ENCODE results near the gene FADS1. TPM values are rescaled to one million over a fixed set of nuclear protein-coding genes. Genes with fewer than 3 reads are reported as not detected.

Gene FADS1
- total RNA-seq, 1 experiment from 2014 or later: 150 TPM

GRCh38 chr11:61864814-61865775 lies 48.3 kb upstream of the FADS1 start:
- ChIA-PET CTCF (interaction anchor here (0.5 kb wide), 1 partner anchor 509 kb away, joined by 3 read pairs; no protein-coding TSS in a partner anchor), POLR2A (ENCODE audit: unreplicated experiment) (interaction anchor here (0.6 kb wide), 1 partner anchor 63 kb away, joined by 12 read pairs; no protein-coding TSS in a partner anchor)
- Histone ChIP-seq H3K36me3 (ENCODE audit: low read depth) (no peaks in the 10 kb centered on the region; the same call in 1 of the 2 replicates), H3K27me3 (ENCODE audit: insufficient read depth, low read depth) (no peaks in the 10 kb centered on the region), H3K4me2 (no peak overlapping the region), H3K4me1 (replicated peaks; ENCODE audit: insufficient read depth) (no peaks in the 10 kb centered on the region), H3K9me2 (ENCODE audit: insufficient read depth) (no peaks in the 10 kb centered on the region), H3F3A (ENCODE audit: insufficient read depth, low read depth) (no peaks in the 10 kb centered on the region), H3K9me3 (ENCODE audit: insufficient read depth, low read depth) (no peaks in the 10 kb centered on the region), H3K79me2 (ENCODE audit: low read depth) (no peaks in the 10 kb centered on the region), H4K20me1 (ENCODE audit: insufficient read depth) (no peaks in the 10 kb centered on the region), H3K27ac (no peak overlapping the region), H2AFZ (no peak overlapping the region), H3K4me3 (no peak overlapping the region)
- intact Hi-C loops (cut with micrococcal nuclease; ENCODE audit: unreplicated experiment): loop anchor here (10.0 kb wide), 1 partner anchor 940 kb away; the partner anchor contains the start of gene TMEM132A
- TF ChIP-seq EZH2 (IDR thresholded peaks at IDR 0.05; ENCODE audit: low read depth): no peak
- no peak for TF ChIP-seq CTCF (conservative IDR thresholded peaks at IDR 0.05)
- BruUV-seq (replicated peaks): no TSS peak
- DNase-seq: no peak

GRCh38 chr11:61863548-61864081 lies 46.8 kb upstream of the FADS1 start:
- Histone ChIP-seq H3K27me3 (ENCODE audit: insufficient read depth, low read depth) (no peaks in the 10 kb centered on the region), H2AFZ (no peak overlapping the region), H3K4me2 (no peak overlapping the region), H3K36me3 (ENCODE audit: low read depth) (no peaks in the 10 kb centered on the region; the same call in 1 of the 2 replicates), H3K4me1 (replicated peaks; ENCODE audit: insufficient read depth) (no peaks in the 10 kb centered on the region), H3K4me3 (no peak overlapping the region), H4K20me1 (ENCODE audit: insufficient read depth) (no peaks in the 10 kb centered on the region), H3K79me2 (ENCODE audit: low read depth) (no peaks in the 10 kb centered on the region), H3F3A (ENCODE audit: insufficient read depth, low read depth) (no peaks in the 10 kb centered on the region), H3K9me2 (ENCODE audit: insufficient read depth) (no peaks in the 10 kb centered on the region), H3K9me3 (ENCODE audit: insufficient read depth, low read depth) (no peaks in the 10 kb centered on the region), H3K27ac (no peak overlapping the region)
- CTCF ChIA-PET: no interaction called here
- no peak for DNase-seq
- TF ChIP-seq CTCF (conservative IDR thresholded peaks at IDR 0.05) (no peak), EZH2 (IDR thresholded peaks at IDR 0.05; ENCODE audit: low read depth) (no peak)
- POLR2A ChIA-PET (ENCODE audit: unreplicated experiment): interaction anchor here (0.6 kb wide), 1 partner anchor 48 kb away, joined by 4 read pairs; no protein-coding TSS in a partner anchor
- intact Hi-C loops (cut with micrococcal nuclease; ENCODE audit: unreplicated experiment): loop anchor here (10.0 kb wide), 1 partner anchor 939 kb away; the partner anchor contains the start of gene TMEM132A
- no TSS peak for BruUV-seq (replicated peaks)

- no peaks in the 10 kb centered on the region for H3K27me3 ChIP-seq (ENCODE audit: insufficient read depth, low read depth)
- H4K20me1 ChIP-seq (ENCODE audit: insufficient read depth): no peaks in the 10 kb centered on the region
- H3F3A ChIP-seq (ENCODE audit: insufficient read depth, low read depth): no peaks in the 10 kb centered on the region
- H3K9me2 ChIP-seq (ENCODE audit: insufficient read depth): no peaks in the 10 kb centered on the region
- H3K79me2 ChIP-seq (ENCODE audit: low read depth): no peaks in the 10 kb centered on the region
- H2AFZ ChIP-seq: no peak overlapping the region
- ChIA-PET CTCF (no interaction called here), POLR2A (ENCODE audit: unreplicated experiment) (no interaction called here)
- H3K27ac ChIP-seq: no peak overlapping the region
- no peak overlapping the region for H3K4me3 ChIP-seq
- no peak overlapping the region for H3K4me2 ChIP-seq
- no peaks in the 10 kb centered on the region for H3K4me1 ChIP-seq (replicated peaks; ENCODE audit: insufficient read depth)
- TF ChIP-seq EZH2 (IDR thresholded peaks at IDR 0.05; ENCODE audit: low read depth) (no peak), CTCF (conservative IDR thresholded peaks at IDR 0.05) (no peak)
- BruUV-seq (replicated peaks): no TSS peak
- intact Hi-C loops (cut with micrococcal nuclease; ENCODE audit: unreplicated experiment): loop anchor here (10.0 kb wide), 1 partner anchor 938 kb away; the partner anchor contains the start of gene TMEM132A
- H3K36me3 ChIP-seq (ENCODE audit: low read depth): no peaks in the 10 kb centered on the region; the same call in 1 of the 2 replicates
- H3K9me3 ChIP-seq (ENCODE audit: insufficient read depth, low read depth): no peaks in the 10 kb centered on the region
- DNase-seq: no peak
Measured at GRCh38 chr11:61862714-61863547, 46.1 kb upstream of the FADS1 start.

Data from PC-9 (cell line).